Upper lobe of left lung (tissue), 4 donors: ENCODE results near the gene WFDC12.

ENCODE experiments used
- EP300 ChIP-seq, 4 donors: sonication (generic); formaldehyde crosslinking; IDR thresholded peaks; one replicate each; pipeline ENCODE4 v1.5.1; 2017; ENCODE audit warnings: antibody characterized with exemption in 4 of 4, control low read depth in 2 of 4
- POLR2A ChIP-seq, 4 donors: fragments of 450-650 bp; IDR thresholded peaks; one replicate each; pipeline ENCODE4 v1.5.1; 2016 to 2017; ENCODE audit warnings: antibody characterized with exemption in 4 of 4, mild to moderate bottlenecking in 2 of 4
- TF ChIP-seq, protein P1 (sequence below), 6 experiments: fragments of 450-650 bp in 4 of 6; fragments of 200-600 bp in 2 of 6; sonication (generic) in 2 of 6; IDR thresholded peaks; one replicate each; pipeline ENCODE4 v1.5.1; 2016 to 2019; ENCODE audit warnings: antibody characterized with exemption in 6 of 6

- TF ChIP-seq, protein P1, sequence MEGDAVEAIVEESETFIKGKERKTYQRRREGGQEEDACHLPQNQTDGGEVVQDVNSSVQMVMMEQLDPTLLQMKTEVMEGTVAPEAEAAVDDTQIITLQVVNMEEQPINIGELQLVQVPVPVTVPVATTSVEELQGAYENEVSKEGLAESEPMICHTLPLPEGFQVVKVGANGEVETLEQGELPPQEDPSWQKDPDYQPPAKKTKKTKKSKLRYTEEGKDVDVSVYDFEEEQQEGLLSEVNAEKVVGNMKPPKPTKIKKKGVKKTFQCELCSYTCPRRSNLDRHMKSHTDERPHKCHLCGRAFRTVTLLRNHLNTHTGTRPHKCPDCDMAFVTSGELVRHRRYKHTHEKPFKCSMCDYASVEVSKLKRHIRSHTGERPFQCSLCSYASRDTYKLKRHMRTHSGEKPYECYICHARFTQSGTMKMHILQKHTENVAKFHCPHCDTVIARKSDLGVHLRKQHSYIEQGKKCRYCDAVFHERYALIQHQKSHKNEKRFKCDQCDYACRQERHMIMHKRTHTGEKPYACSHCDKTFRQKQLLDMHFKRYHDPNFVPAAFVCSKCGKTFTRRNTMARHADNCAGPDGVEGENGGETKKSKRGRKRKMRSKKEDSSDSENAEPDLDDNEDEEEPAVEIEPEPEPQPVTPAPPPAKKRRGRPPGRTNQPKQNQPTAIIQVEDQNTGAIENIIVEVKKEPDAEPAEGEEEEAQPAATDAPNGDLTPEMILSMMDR (IDR thresholded peaks at IDR 0.05): peak; percentile 57 to 80 (median 76)
- TF ChIP-seq EP300 (IDR thresholded peaks at IDR 0.05) (no peak), POLR2A (IDR thresholded peaks at IDR 0.05) (no peak)
Measured at GRCh38 chr20:45138561-45139300, 14.5 kb upstream of the WFDC12 start.
